OCI-LY3 (cell line): Measurements from ENCODE around the gene EGLN2.

ENCODE experiments used
- EZH2phosphoT487 ChIP-seq: fragments of 200-600 bp; shearing (Covaris generic); IDR thresholded peaks from 2 replicates; pipeline ENCODE4 v1.6.1; 2018; ENCODE audit warnings: antibody characterized with exemption, mixed run types, low read depth
- TF ChIP-seq, protein P1 (sequence below): fragments of 200-600, 300-600 bp; sonication (generic); IDR thresholded peaks from 2 replicates; pipeline ENCODE4 v1.5.1; 2014; ENCODE audit warnings: antibody characterized with exemption, low read length, low read depth

DNA sequence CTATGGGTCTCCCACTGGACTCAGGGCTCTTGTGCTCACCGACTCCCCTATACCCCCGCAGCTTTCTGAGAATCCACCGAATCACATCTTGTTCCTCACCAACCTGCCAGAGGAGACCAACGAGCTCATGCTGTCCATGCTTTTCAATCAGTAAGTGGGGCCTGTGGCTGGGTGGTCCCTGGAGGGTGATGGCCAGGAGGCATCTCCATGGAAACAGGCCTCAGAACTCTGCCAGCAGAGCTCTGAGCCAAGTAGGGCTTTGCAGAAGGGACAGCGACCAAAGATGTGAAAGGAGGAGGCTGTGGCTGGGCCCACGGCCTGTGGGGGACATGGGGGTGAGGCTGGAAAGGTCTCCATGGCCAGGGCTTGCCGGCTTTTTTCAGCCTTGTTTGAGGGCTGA, 35.5 kb upstream of the EGLN2 start:
- no peak for TF ChIP-seq EZH2phosphoT487
- TF ChIP-seq, protein P1, sequence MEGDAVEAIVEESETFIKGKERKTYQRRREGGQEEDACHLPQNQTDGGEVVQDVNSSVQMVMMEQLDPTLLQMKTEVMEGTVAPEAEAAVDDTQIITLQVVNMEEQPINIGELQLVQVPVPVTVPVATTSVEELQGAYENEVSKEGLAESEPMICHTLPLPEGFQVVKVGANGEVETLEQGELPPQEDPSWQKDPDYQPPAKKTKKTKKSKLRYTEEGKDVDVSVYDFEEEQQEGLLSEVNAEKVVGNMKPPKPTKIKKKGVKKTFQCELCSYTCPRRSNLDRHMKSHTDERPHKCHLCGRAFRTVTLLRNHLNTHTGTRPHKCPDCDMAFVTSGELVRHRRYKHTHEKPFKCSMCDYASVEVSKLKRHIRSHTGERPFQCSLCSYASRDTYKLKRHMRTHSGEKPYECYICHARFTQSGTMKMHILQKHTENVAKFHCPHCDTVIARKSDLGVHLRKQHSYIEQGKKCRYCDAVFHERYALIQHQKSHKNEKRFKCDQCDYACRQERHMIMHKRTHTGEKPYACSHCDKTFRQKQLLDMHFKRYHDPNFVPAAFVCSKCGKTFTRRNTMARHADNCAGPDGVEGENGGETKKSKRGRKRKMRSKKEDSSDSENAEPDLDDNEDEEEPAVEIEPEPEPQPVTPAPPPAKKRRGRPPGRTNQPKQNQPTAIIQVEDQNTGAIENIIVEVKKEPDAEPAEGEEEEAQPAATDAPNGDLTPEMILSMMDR = no peak
